Ishikawa (cell line): ENCODE measurements around the gene PON3.

Experiments used
- CEBPB ChIP-seq: IDR thresholded peaks from 2 replicates; pipeline ENCODE4 v1.6.1; 2012
- CREB1 ChIP-seq: IDR thresholded peaks from 2 replicates; pipeline ENCODE4 v1.6.1; 2012; ENCODE audit warnings: low read depth
- EGR1 ChIP-seq: IDR thresholded peaks from 2 replicates; pipeline ENCODE4 v1.6.1; 2012
- EP300 ChIP-seq: IDR thresholded peaks from 2 replicates; pipeline ENCODE4 v1.6.1; 2012; ENCODE audit warnings: borderline replicate concordance
- FOXM1 ChIP-seq: IDR thresholded peaks from 2 replicates; pipeline ENCODE4 v1.6.1; 2012; ENCODE audit warnings: low read depth, borderline replicate concordance
- MAX ChIP-seq: IDR thresholded peaks from 2 replicates; pipeline ENCODE4 v1.6.1; 2012
- NFIC ChIP-seq: IDR thresholded peaks from 2 replicates; pipeline ENCODE4 v1.6.1; 2012
- RAD21 ChIP-seq: IDR thresholded peaks from 2 replicates; pipeline ENCODE4 v1.6.1; 2012; ENCODE audit warnings: low read depth
- REST ChIP-seq: IDR thresholded peaks from 2 replicates; pipeline ENCODE4 v1.6.1; 2012; ENCODE audit warnings: low read depth, mild to moderate bottlenecking
- TAF1 ChIP-seq: IDR thresholded peaks from 2 replicates; pipeline ENCODE4 v1.6.1; 2012; ENCODE audit warnings: low read depth, mild to moderate bottlenecking
- TCF12 ChIP-seq: IDR thresholded peaks from 2 replicates; pipeline ENCODE4 v1.6.1; 2012; ENCODE audit warnings: low read depth
- TEAD4 ChIP-seq: IDR thresholded peaks from 2 replicates; pipeline ENCODE4 v1.6.1; 2012
- USF1 ChIP-seq: IDR thresholded peaks from 2 replicates; pipeline ENCODE4 v1.6.1; 2012
- YY1 ChIP-seq: IDR thresholded peaks from 2 replicates; pipeline ENCODE4 v1.6.1; 2012; ENCODE audit warnings: low read depth
- ZBTB7A ChIP-seq: IDR thresholded peaks from 2 replicates; pipeline ENCODE4 v1.6.1; 2012; ENCODE audit warnings: low read depth

The PON3 gene

GRCh38 chr7:95338832-95339231 lies 57.3 kb downstream of the PON3 start:
- no peak for TF ChIP-seq TAF1
- no peak for TF ChIP-seq MAX
- TF ChIP-seq TCF12, result no peak
- no peak for TF ChIP-seq ZBTB7A
- no peak for TF ChIP-seq TEAD4
- TF ChIP-seq CEBPB, result no peak
- no peak for TF ChIP-seq EP300
- TF ChIP-seq USF1, result no peak
- no peak for TF ChIP-seq CREB1
- no peak for TF ChIP-seq EGR1
- TF ChIP-seq NFIC, result no peak
- TF ChIP-seq REST, result no peak
- TF ChIP-seq FOXM1, result no peak
- TF ChIP-seq YY1, result no peak
- no peak for TF ChIP-seq RAD21

GRCh38 chr7:95335093-95335492 lies 61.1 kb downstream of the PON3 start:
- TF ChIP-seq REST (no peak), CREB1 (no peak), EP300 (no peak)

- no peak; the same call in 1 of the 2 replicates for TF ChIP-seq USF1
- TF ChIP-seq EGR1, result no peak
- TF ChIP-seq TEAD4, result no peak
- no peak for TF ChIP-seq ZBTB7A
- no peak for TF ChIP-seq CREB1
- no peak for TF ChIP-seq TAF1
- no peak for TF ChIP-seq TCF12
- no peak for TF ChIP-seq FOXM1
- no peak for TF ChIP-seq NFIC
These were observed 61.7 kb downstream of the PON3 start for GRCh38 chr7:95334447-95334846.

GRCh38 chr7:95330961-95331337 lies 65.2 kb downstream of the PON3 start:
- no peak for TF ChIP-seq RAD21
- TF ChIP-seq ZBTB7A, result no peak
- TF ChIP-seq FOXM1, result no peak
- no peak for TF ChIP-seq TAF1
- no peak for TF ChIP-seq NFIC
- no peak for TF ChIP-seq MAX
- TF ChIP-seq CEBPB, result no peak
- TF ChIP-seq TCF12, result no peak

- no peak for TF ChIP-seq USF1
- no peak for TF ChIP-seq RAD21
- no peak for TF ChIP-seq ZBTB7A
- TF ChIP-seq EP300, result no peak
- no peak for TF ChIP-seq TCF12
- no peak for TF ChIP-seq FOXM1
- no peak for TF ChIP-seq TEAD4
- TF ChIP-seq NFIC, result no peak
- no peak for TF ChIP-seq TAF1
These were observed 65.8 kb downstream of the PON3 start for GRCh38 chr7:95330204-95330960.

- TF ChIP-seq ZBTB7A, result no peak
- no peak for TF ChIP-seq CEBPB
- no peak for TF ChIP-seq USF1
- no peak for TF ChIP-seq EP300
- TF ChIP-seq YY1, result no peak
- no peak for TF ChIP-seq MAX
- no peak for TF ChIP-seq EGR1
- TF ChIP-seq TAF1, result no peak
- TF ChIP-seq TCF12, result no peak
These were observed 68.8 kb downstream of the PON3 start for GRCh38 chr7:95327356-95327755.
